Esophagus muscularis mucosa (tissue), 4 donors: ENCODE data around the gene TRIM46. TPM values are rescaled to one million over a fixed set of nuclear protein-coding genes. Genes with fewer than 3 reads are reported as not detected.
"Not testable (repeated sequence)": the region's sequence is repeated elsewhere in the genome, so short reads cannot be mapped to it uniquely, and the experiment has no call there.

ENCODE experiments used
- DNase-seq: peaks from one replicate; pipeline ENCODE4 v3.0.0-alpha.2; 2017; ENCODE audit errors: extremely low spot score
- H3K27ac ChIP-seq, 4 donors: fragments of 200-600 bp; sonication (generic); replicated peaks in 1 of 4; 1 replicate in 3 of 4; 2 replicates in 1 of 4; pipeline ENCODE4 v1.5.1; 2016 to 2019; ENCODE audit warnings: mild to moderate bottlenecking in 1 of 4
- H3K27me3 ChIP-seq, 4 donors: fragments of 200-600 bp; sonication (generic); one replicate each; pipeline versions ENCODE4 v1.5.1 to v1.6.0; 2016 to 2019
- H3K36me3 ChIP-seq, 4 donors: fragments of 200-600 bp; sonication (generic); one replicate each; pipeline ENCODE4 v1.5.1; 2016 to 2019
- H3K4me1 ChIP-seq, 4 donors: fragments of 200-600 bp; sonication (generic); one replicate each; pipeline ENCODE4 v1.5.1; 2016 to 2019
- H3K4me3 ChIP-seq, 4 donors: fragments of 200-600 bp; sonication (generic); 1 replicate in 2 of 4; 2 replicates in 2 of 4; pipeline ENCODE4 v1.5.1; 2016 to 2019; ENCODE audit warnings: mild to moderate bottlenecking in 4 of 4, moderate library complexity in 1 of 4
- H3K9me3 ChIP-seq, 4 donors: fragments of 200-600 bp; sonication (generic); 1 replicate in 3 of 4; 2 replicates in 1 of 4; pipeline ENCODE4 v1.5.1; 2016 to 2019
- CTCF ChIP-seq, 3 experiments: fragments of 200-600 bp in 2 of 3; fragments of 450-650 bp in 1 of 3; sonication (generic) in 2 of 3; IDR thresholded peaks; one replicate each; pipeline ENCODE4 v1.5.1; 2017 to 2019; ENCODE audit warnings: antibody characterized with exemption in 3 of 3, mild to moderate bottlenecking in 2 of 3, moderate library complexity in 1 of 3
- EP300 ChIP-seq: sonication (generic); formaldehyde crosslinking; IDR thresholded peaks from one replicate; pipeline ENCODE4 v1.6.1; 2017; ENCODE audit warnings: antibody characterized with exemption
- POLR2A ChIP-seq: fragments of 450-650 bp; IDR thresholded peaks from one replicate; pipeline ENCODE4 v1.6.1; 2017; ENCODE audit warnings: antibody characterized with exemption, moderate library complexity, mild to moderate bottlenecking, low read depth
- POLR2AphosphoS5 ChIP-seq, 2 donors: sonication (generic); formaldehyde crosslinking; IDR thresholded peaks; one replicate each; pipeline ENCODE4 v1.6.1; 2017; ENCODE audit warnings: antibody characterized with exemption in 2 of 2
- WGBS: methylation state at CpG from one replicate; pipeline ENCODE4 v1.1.5; 2018; 5-methylcytosine and 5-hydroxymethylcytosine counted together
- intact Hi-C: fragments of 100-400 bp; cut with DNase I; formaldehyde crosslinking; loops from one replicate; pipeline ENCODE4 v1.15.1; 2023
- total RNA-seq, 4 donors: library from RNA; depleted of rRNA; stranded (reverse); fragments of >200 nt; gene quantifications; one replicate each; pipeline versions ENCODE4 v1.1.0 to v1.2.1, GENCODE V29; 2016

The TRIM46 gene
- total RNA-seq, 4 donors from 2014 or later, result 0.13 to 1.7 (median 0.17) TPM; not detected in 1

- peak within 1 kb of the TSS; percentile 83 to 92 (median 92) for H3K27ac ChIP-seq
- peak; percentile 93 to 95 for TF ChIP-seq POLR2AphosphoS5 (IDR thresholded peaks at IDR 0.05)
- no peak for TF ChIP-seq EP300
- peak; percentile 53 for TF ChIP-seq POLR2A
- peaks cover 0 to 8% (median 0%) of the 10 kb centered on the region in 4 donors for H3K27me3 ChIP-seq
- peaks cover 0 to 13% (median 8%) of the 10 kb centered on the region in 4 donors for H3K36me3 ChIP-seq
- intact Hi-C loops, result no loop called here
- peak within 1 kb of the TSS; percentile 72 to 97 (median 86) for H3K4me3 ChIP-seq
- H3K4me1 ChIP-seq, result peaks cover 30 to 47% (median 43%) of the 10 kb centered on the region in 4 donors
- 1% methylated on average over 33 of the region's 42 CpGs for WGBS
- no peaks in the 10 kb centered on the region for H3K9me3 ChIP-seq
- DNase-seq, result peak; percentile 96
Observed at GRCh38 chr1:155139895-155140629, 33.6 kb upstream of the TRIM46 start, which contains the start of gene DPM3. TSS of gene DPM3 (minus strand) at chr1:155140531. CDS start at chr1:155140240, 291 bp downstream.

GRCh38 chr1:155140630-155140953 lies 33.1 kb upstream of the TRIM46 start:
- intact Hi-C loops, result no loop called here
- TF ChIP-seq POLR2AphosphoS5 (IDR thresholded peaks at IDR 0.05) (no peak), CTCF (IDR thresholded peaks at IDR 0.05) (no peak), POLR2A (no peak), EP300 (no peak)
- 9% methylated on average over 11 of the region's 11 CpGs for WGBS
- Histone ChIP-seq H3K4me1 (peaks cover 26 to 43% (median 39%) of the 10 kb centered on the region in 4 donors), H3K4me3 (peak overlapping the region; percentile 72 to 97 (median 86)), H3K27ac (peak overlapping the region; percentile 83 to 92 (median 92)), H3K9me3 (no peaks in the 10 kb centered on the region), H3K36me3 (peaks cover 0 to 13% (median 8%) of the 10 kb centered on the region in 4 donors), H3K27me3 (peaks cover 0 to 8% (median 0%) of the 10 kb centered on the region in 4 donors)
- DNase-seq, result no peak

GRCh38 chr1:155141749-155142148 lies 31.9 kb upstream of the TRIM46 start:
- WGBS, result 80% methylated on average over 7 of the region's 7 CpGs

GRCh38 chr1:155145491-155145890 lies 28.2 kb upstream of the TRIM46 start:
- DNase-seq, result no peak
- intact Hi-C loops, result no loop called here
- H3K27me3 ChIP-seq, result peaks cover 0 to 12% (median 0%) of the 10 kb centered on the region in 4 donors
- no peak for TF ChIP-seq POLR2A
- TF ChIP-seq CTCF (IDR thresholded peaks at IDR 0.05), result no peak
- no peak for TF ChIP-seq POLR2AphosphoS5 (IDR thresholded peaks at IDR 0.05)
- no peak for TF ChIP-seq EP300
- no peaks in the 10 kb centered on the region for H3K9me3 ChIP-seq
- H3K4me1 ChIP-seq, result peaks cover 1 to 3% (median 2%) of the 10 kb centered on the region in 4 donors
- WGBS, result 86% methylated on average over 3 of the region's 3 CpGs
- H3K4me3 ChIP-seq, result no peak overlapping the region
- no peak overlapping the region for H3K27ac ChIP-seq
- no peaks in the 10 kb centered on the region for H3K36me3 ChIP-seq

More at GRCh38 chr1:155141749-155142148, 31.9 kb upstream of the TRIM46 start:
- H3K36me3 ChIP-seq, result peaks cover 0 to 13% (median 8%) of the 10 kb centered on the region in 4 donors
- no peak for DNase-seq
- intact Hi-C loops, result no loop called here
- peaks cover 0 to 8% (median 0%) of the 10 kb centered on the region in 4 donors for H3K27me3 ChIP-seq
- no peak overlapping the region for H3K4me3 ChIP-seq
- H3K4me1 ChIP-seq, result peaks cover 24 to 36% (median 35%) of the 10 kb centered on the region in 4 donors
- no peak overlapping the region for H3K27ac ChIP-seq
- TF ChIP-seq POLR2A (no peak), EP300 (no peak), CTCF (IDR thresholded peaks at IDR 0.05) (no peak), POLR2AphosphoS5 (IDR thresholded peaks at IDR 0.05) (no peak)
- H3K9me3 ChIP-seq, result no peaks in the 10 kb centered on the region

DNA sequence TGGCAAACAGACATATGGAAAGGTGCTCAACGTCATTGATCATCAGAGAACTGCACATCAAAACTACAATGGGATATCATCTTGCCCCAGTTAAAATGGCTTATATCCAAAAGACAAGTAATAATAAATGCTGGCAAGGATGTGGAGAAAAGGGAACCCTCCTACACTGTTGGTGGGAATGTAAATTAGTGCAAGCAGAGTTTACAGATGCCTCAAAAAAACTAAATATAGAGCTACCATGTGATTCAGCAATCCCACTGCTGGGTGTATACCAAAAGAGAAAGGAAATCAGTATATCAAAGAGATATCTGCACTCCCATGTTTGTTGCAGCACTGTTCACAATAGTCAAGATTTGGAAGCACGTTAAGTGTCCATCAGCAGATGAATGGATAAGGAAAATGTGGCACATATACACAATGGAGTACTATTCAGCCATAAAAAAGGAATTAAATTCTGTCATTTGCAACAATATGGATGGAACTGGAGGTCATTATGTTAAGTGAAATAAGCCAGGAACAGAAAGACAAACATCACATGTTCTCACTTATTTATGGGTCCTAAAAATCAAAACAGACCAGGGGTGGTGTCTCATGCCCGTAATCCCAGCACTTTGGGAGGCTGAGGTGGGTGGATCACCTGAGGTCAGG lies 17.5 kb upstream of the TRIM46 start:
- H3K36me3 ChIP-seq, H3K27me3 ChIP-seq, H3K27ac ChIP-seq, DNase-seq, intact Hi-C loops, H3K9me3 ChIP-seq, H3K4me1 ChIP-seq, H3K4me3 ChIP-seq: not testable (repeated sequence)
- 67% methylated on average over 3 of the region's 3 CpGs for WGBS
